Activated gamma-delta T cell treated with Interleukin-2 at 50 U/mL for 16 hours (primary cell): ENCODE measurements around the gene SAFB2.
A peak's percentile ranks its signal among the peaks of the same experiment; 100 is the strongest.

ENCODE experiments used
- DNase-seq: peaks from one replicate; pipeline ENCODE4 v3.0.0-alpha.2; 2020

The SAFB2 gene

DNA sequence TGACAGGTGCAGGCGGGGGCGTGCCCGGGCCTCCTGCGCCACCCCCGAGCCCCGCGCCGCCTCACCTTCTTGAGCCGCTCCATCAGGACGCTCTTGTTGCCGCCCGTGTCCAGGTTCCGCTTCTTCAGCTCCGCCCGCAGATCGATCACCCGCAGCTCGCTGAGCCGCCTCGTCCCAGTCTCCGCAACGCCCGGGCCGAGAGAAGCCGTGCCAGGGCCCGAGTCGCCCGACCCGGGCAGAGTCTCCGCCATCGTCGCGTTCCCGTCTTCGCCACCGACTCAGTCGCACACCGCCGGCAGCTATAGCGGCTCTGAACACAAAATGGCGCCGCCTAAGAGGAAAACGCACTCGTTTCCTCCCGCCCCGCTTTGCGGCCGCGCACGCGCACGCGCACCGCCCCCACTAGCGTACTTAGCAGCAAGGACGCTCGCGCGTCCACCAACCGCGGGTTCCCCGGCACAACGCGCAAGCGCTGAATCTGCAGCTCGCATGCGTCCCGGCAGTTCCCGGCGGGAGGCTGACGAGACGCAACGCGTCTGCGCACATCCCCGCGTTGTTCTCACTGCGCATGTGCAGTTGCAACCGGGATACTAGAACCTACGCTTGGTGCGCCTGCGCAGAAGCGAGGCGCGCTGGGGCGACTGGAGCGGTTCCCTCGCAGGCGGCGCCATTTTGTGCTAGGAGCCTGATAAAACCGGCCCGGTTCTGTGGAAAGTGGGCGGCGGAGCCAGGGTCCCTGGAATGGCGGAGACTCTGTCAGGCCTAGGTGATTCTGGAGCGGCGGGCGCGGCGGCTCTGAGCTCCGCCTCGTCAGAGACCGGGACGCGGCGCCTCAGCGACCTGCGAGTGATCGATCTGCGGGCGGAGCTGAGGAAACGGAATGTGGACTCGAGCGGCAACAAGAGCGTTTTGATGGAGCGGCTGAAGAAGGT lies at the start of gene SAFB2, which contains the start of gene SAFB:
TSS of gene SAFB2 (minus strand) at position 312 of the 932 bp plus-strand sequence. CDS start at position 251, 61 bp downstream.
TSS of gene SAFB (plus strand) at position 619 of the 932 bp plus-strand sequence. CDS start at position 742, 123 bp downstream.
- peak; percentile 99 for DNase-seq

DNA sequence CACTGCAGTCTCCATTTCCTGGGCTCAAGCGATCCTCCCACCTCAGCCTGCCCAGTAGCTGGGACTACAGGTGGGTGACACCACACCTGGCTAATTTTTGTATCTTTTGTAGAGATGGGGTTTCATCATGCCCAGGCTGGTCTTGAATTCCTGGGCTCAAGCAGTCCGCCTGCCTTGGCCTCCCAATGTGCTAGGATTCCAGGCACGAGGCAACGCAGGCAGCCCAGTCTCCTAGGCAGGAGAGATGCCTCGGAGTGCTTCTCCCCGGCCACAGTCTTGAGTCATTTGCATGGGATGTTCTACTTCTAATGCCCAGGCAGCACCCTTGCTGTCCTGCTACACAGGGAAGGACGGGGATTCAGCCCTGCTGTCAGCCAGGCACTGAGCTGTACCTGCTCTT lies 49.0 kb upstream of the SAFB2 start:
- DNase-seq, result no peak

DNA sequence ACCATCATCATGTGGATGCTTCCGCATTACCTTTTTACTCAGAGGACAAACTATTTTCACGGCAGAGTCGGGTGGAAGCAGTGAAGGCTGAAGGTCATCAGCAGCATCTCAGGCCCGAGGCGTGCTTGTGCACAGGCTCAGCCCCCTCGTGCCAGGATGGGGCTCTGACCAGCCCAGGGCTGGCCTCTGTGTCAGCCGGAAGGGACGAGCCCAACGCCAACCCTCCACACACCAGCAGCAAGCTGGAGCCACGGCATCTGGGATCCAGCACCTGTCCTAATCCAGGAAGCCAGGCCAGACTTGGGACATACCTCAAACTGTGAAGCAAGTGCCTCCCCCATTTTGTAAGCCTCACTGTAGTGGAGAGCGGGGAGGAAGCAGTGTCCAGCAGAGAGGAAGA lies 46.6 kb upstream of the SAFB2 start:
- DNase-seq, result no peak

DNA sequence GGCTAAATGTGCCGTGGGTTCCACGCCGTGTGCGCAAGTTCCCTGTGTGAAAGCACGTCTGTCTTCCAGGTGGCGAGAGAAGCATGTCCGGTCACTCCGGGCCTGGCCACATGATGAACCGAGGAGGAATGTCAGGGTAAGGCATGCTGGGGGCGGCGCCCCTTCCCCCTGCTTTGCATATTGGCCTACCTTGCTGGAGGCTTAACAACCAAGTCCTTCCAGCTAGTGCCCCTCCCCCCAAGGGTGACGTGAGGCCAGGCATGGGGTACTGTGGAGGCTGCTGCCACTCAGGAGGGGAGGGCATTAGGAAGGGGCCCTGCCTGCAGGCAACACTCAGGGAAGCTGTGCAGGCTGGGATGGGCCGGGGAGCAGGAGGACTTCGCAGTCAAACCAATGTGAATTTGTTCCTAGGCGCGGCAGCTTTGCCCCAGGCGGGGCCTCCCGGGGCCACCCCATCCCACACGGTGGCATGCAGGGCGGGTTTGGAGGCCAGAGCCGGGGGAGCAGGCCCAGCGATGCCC lies 45.2 kb upstream of the SAFB2 start:
- no peak for DNase-seq

DNA sequence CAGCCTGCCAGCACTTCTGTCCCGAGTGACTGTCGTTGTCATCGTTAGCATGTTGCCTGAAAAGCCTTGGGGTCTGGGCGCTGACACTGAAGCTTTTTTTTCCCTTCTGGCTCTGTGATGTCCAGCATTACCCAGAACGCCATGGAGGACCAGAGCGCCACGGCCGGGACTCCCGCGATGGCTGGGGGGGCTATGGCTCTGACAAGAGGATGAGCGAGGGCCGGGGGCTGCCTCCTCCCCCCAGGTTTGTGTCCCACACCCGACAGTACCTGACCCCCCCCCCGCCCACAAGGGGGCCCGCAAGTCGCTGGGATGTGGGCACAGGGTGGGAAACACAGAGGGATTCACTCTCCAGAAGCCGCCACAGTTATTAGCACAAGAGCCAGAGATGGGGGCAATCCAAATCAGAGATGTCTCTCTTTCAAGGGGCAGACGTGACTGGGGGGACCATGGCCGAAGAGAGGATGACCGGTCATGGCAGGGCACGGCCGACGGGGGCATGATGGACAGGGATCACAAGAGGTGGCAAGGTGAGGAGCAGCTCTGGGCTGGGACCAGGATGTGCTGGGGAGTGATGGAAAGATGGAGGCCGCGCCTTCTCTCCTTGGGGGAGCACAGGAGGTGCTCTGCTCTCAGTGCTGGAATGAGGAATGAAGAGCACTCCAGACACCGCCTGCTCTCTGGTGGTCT lies 44.5 kb upstream of the SAFB2 start:
- DNase-seq, result no peak

DNA sequence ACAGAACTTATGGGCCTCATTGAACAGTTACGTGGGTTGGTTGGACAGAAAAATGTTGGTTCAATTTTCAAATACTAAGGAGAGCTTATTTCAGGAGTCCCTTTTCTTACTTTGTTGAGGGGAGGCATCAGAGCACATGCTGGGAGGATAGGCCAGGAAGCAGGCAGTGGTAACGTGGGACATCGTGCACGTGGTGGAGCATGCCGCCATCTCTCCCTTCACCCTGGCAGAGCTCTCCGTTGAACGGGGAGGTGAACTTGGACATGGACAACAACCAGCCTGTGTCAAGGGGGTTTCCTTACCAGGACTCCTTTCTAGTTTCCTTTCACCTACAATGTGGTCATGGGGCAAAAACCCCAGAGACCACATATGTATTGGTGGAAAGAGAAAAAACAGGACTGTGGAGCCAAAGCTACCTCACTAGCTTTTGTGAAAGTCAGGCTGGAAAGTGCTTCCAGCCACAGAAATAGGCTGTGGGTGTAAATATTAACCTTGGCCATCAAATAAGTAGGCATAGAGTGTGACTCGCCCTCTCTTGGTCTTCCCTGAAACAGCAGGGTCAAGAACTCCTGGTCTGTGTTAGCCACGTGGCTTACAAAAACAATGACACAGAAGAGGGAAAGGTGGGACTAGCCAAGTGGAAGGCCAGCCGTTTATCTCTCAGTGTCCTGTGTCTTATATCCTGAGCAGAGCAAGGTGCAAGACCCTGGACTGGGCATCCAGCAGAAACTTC lies 43.4 kb upstream of the SAFB2 start:
- no peak for DNase-seq

DNA sequence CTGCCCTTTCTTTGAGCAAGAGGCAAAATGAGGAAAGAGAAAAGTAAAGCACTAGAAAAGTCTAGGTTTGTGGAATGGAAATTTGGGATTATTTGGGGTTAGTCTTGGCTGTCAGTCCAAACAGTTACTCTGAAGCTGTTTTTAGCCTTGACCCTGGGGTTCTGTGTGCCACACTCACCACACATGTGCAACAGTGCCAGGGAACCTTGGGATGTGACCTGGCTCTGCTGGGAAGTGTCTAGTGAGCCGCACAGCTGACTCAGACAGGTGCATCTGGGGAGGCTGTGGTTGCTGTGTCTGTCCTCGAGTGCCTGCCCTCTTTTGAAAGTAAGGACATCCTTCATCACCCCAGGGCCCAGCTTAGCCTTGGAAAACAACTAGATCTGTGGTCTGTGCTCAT lies 41.9 kb upstream of the SAFB2 start:
- no peak for DNase-seq

DNA sequence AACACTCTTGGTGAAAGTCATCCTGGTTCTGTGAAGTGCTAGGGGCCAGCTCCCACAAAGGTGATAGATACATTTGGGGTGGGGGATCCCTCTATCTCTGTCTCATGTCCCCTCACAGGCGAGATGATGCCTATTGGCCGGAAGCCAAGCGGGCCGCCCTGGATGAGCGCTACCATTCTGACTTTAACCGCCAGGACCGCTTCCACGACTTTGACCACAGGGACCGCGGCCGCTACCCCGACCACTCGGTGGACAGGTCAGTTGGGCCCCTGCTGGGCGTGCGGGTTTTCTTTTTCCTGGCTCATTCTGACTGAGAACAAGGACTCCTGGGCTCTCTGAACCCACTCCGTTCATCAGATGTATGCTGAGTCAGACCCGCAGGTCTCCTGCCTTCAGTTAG lies 41.3 kb upstream of the SAFB2 start:
- DNase-seq, result no peak

DNA sequence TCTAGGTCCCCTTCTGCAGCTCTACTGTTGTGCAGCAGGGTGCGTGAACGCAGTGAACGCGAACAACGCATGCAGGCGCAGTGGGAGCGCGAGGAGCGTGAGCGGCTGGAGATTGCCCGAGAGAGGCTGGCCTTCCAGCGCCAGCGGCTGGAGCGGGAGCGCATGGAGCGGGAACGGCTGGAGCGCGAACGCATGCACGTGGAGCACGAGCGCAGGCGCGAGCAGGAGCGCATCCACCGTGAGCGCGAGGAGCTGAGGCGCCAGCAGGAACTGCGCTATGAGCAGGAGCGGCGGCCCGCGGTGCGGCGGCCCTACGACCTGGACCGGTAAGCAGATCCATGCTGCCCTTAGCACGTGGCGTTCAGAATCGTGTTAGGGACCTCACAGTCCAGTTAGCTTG lies 38.9 kb upstream of the SAFB2 start:
- DNase-seq, result no peak

DNA sequence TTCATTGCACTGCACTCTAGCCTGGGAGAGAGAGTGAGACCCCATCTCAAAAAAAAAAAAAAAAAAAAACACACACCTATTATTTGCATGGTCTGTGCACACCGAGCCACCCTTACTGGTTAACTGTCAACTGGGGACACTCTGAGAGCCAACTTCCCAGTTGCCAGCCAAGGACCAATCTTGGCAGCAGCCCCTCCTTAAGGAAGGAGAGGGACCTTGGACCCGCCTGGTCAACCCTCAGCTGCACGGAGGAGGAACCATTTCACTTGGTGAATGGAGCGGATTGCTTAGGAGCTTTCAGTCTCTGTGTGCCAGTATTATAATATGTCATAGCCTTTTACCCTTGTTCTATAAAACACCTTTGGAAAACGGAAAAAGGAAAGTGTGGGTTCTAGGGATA lies 32.8 kb upstream of the SAFB2 start:
- no peak for DNase-seq

DNA sequence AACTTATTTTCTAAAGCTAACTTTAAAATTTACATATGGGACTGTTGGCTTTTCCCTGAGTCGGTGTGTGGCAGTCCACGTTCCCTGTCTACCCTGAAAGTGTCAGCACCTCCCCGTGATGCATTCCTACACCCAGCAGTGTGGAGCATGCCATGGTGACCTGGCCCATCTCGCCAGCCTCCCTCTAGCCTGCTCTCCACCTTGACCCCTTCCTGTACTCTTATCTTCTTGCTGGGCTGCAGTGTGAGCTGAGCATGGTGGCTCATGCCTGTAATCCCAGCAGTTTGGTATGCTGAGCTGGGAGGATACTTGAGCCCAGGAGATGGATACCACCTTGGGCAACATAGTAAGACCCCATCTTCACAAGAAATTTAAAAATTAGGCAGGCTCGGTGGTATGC lies 32.4 kb upstream of the SAFB2 start:
- no peak for DNase-seq

DNA sequence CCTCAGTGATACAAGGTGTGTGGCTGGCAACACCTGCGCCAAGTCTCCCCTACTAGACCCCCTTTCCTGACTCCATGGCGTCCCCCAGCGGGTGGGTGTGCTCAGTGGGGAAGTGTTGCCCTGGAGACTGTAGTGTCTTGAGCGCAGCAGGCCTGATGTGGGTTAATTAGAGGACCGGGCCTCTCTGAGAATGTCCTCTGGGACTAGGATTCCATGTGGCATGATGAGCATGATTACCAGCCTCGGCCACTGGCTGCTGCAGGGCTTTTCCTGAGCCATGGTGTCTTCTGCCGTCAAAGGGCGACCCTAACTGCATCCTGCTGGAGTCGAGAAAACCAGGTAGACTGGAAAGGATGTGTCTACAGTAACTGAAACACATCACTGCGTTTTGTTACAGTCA lies 29.7 kb upstream of the SAFB2 start:
- DNase-seq, result no peak

DNA sequence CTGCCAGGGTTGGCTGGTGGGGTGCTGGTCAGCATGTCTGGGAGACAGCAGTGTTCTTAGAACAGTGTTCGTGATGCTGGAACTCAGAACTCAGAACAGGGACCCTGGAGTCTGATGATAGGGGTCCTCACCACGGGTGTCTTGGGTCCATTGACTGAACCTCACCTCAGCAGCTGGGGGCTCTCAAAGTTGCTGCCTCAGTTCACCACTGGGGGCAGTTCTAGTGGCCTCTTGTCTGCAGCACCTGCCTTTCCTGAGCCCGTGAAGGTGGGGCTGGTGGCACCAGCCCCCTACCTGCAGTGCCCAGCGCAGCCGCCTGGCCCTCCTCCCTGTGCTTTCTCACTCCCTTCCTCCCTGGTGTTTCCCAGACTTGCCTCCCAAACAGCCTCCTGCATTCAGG lies 28.8 kb upstream of the SAFB2 start:
- no peak for DNase-seq

DNA sequence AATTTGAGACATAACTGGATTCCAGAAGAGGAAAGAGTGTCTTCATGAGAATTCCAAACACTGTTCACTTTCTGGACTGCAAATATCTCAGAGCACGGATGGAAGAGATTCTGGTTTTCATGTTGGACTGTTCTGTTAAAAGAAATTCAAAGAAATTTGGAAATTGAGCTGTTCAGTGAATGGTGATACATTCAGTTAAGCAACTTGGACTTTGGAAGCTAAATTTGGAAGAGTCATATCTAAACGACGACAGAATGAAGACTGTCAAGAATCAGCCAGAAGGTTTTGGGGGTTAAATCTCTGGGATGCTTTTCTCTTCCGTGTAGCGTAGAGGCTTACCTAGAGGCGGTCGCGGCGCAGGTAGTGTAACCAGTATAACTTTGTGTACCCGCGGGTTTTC lies 25.9 kb upstream of the SAFB2 start:
- no peak for DNase-seq

DNA sequence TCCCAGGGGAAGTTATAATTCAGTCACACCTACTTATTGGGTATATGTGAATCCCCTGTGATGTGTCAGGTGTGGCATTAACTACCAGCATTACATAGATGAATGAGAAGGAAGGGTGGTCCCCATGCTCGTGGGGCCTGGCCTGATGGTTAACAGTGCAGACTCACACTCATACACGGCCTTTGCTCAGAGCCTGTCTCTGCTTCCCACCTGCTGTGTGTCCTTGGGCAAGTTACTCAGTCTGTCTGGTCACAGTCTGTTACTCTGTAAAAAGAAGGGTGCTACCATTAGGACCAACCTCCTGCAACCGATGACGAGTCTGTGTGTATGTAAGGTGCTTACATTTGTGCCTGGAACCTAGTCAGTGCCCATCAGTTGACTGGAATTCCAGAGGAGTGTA lies 24.1 kb upstream of the SAFB2 start:
- no peak for DNase-seq

DNA sequence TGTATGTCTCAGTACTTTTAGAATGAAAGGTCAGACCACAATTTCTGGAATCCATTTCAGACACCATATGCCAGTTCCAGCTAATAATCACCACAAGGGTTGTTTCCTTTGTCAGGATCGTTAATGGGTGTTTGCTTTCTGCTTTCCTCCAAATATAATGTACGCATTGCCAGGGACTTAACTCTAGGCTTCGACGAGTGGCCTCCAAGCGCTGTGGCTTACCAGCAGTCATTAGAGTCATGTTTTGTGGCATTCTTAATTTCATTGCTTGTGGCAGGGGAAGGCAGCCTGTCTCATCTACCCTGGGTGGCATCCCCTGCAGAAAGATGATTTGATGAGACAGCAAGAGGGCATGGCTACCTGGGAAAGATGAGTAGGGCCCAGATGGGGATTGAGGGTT lies 22.8 kb upstream of the SAFB2 start:
- DNase-seq, result no peak

DNA sequence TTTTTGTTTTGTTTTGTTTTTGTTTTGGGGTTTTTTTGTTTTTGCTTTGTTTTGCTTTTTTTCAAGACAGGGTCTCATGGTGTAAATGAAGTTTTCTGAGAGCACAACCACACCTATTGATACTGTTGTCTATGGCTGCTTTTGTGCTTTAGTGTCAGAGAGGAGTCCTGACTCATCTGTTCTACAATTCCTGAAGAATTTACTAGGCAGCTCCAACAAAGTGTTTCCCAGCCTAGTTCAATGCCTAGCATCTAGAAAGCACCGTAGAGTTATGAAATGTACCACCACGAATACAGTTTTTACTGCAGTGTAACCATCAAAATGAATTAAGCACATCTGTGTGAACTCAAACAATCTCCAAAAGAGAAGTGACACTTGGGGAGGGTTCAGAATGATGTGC lies 21.5 kb upstream of the SAFB2 start:
- no peak for DNase-seq

DNA sequence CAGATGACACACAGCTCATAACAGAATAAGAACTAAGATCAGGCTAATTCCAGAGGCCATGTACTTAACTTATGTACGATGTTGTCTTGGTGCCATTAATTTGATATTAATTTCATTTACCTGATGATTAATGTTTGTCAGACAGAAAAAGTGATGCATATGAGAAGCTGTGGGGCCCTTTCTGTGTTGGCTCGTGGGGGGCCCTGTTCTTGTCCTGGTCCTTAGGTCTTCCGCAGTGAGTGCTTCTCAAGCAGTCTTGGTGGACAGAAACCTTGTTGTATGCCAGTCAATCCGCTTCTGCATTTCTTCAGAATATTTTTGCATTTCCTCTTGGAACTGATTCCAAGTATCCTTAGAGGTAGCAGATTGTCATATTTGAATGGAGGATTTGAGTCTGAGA lies 20.5 kb upstream of the SAFB2 start:
- DNase-seq, result no peak

DNA sequence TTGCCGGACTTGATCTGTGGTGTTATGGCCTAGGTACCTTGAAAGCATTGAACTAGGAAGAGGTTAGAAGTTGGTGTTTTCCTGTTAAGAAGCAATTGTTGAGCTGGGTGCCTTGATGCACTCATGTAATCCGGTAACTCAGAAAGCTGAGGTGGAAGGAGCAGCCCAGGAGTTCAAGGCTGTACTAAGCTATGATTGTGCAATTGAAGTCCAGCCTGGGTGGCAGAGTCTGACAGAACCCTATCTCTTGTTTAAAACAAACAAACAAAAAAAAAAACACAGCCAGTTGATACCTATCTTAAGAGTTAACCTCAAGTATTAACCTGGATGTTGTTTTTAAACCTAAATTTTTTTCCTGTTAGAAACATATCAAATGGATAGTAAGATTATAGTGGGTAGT lies 19.6 kb upstream of the SAFB2 start:
- DNase-seq, result no peak

DNA sequence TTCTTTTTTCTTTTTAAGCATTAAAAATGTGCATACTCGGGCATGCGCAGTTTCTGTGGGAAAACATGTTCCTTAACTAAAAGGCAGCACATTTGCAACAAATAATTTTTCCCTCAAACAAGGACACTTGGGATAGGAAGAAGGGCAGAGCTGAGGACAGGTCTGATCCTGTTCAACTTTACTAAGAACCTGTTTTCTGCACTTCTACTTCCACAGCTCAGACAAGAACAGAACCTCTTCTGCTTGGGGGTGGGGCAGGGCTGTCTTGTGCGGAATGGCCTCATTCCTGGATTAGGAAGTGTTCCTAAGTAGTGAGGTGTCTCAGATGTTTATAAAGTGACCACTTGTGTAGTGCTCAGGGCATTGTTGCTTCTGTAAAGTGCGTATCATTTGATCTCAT lies 18.6 kb upstream of the SAFB2 start:
- no peak for DNase-seq

DNA sequence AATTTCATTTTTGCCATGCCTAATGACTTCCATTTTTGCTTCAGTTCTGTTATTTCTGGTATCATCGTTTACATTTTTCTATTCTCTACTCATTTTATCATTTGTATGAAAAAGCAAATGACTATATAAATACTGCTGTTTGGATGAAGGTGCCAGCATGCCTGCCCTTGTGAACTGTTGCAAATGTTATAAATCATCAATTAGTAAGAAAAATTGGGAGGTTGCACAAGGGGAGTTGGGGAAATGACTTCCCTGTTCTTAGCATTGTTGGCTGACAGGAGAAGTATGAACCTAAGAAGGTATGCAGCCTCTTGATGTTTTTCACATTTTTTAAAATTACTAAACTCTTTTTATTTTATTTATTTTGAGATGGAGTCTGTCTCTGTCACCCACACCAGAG lies 15.4 kb upstream of the SAFB2 start:
- no peak for DNase-seq

DNA sequence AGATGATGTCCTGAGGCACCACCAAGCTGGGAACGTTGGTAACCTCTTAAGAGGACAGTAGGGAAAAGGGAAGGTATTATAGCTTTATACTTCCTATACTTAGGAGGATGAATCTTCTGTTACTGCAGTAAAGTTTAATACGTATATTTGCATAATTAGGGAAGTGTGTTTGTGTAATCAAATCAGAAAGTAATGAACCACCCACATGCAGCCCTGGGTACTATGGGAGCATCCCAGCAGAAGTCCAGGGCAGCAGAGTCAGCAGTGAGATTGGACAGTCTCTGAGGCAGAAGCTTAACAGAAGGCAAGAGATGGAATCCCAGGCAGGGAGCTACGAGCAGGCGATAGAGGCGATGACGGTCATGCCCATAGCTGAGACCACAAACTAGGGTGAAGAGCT lies 12.9 kb upstream of the SAFB2 start:
- no peak for DNase-seq

DNA sequence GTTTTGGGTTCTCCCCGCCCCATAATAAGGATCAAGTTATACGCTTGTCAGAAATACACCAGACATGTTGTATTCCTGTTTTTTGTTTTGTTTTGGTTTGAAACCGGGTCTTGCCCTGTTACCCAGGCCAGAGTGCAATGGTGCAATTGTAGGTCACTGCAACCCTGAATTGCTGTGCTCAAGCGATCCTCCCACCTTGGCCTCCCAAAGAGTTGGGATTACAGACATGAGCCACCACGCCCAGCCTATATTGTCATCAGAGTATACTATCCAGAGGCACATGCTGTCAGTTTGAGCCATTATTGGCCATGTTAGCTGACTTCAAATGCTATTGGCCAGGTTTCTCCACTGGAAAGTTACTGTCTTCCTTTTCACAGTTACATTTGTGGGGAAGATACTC lies 10.1 kb upstream of the SAFB2 start:
- no peak for DNase-seq
